Hepatocyte (in vitro differentiated cells): ENCODE data around the gene RND1. TPM values are rescaled to one million over a fixed set of nuclear protein-coding genes. Genes with fewer than 3 reads are reported as not detected.
"Not testable (repeated sequence)": the region's sequence is repeated elsewhere in the genome, so short reads cannot be mapped to it uniquely, and the experiment has no call there.

Experiments used
- DNase-seq: peaks from one replicate; pipeline ENCODE4 v3.0.0-alpha.2; 2016; ENCODE audit warnings: low spot score
- H2AFZ ChIP-seq: fragments of 200-600 bp; sonication (generic); 2 replicates; pipeline ENCODE4 v1.6.0; 2016; ENCODE audit warnings: antibody characterized with exemption, mild to moderate bottlenecking
- H3K27ac ChIP-seq: fragments of 200-600 bp; sonication (generic); 2 replicates; pipeline ENCODE4 v1.5.1; 2016; ENCODE audit warnings: mild to moderate bottlenecking
- H3K27me3 ChIP-seq: fragments of 200-600 bp; sonication (generic); 2 replicates; pipeline ENCODE4 v1.6.1; 2016
- H3K36me3 ChIP-seq: fragments of 200-600 bp; sonication (generic); replicated peaks from 2 replicates; pipeline ENCODE4 v1.5.1; 2016; ENCODE audit warnings: low read depth; ENCODE audit not compliant: insufficient read depth
- H3K4me1 ChIP-seq: fragments of 200-600 bp; sonication (generic); 2 replicates; pipeline ENCODE4 v1.5.1; 2016; ENCODE audit warnings: mild to moderate bottlenecking, moderate library complexity; ENCODE audit not compliant: insufficient read depth
- H3K4me2 ChIP-seq: fragments of 200-600 bp; sonication (generic); 2 replicates; pipeline ENCODE4 v1.6.0; 2016
- H3K4me3 ChIP-seq: fragments of 200-600 bp; sonication (generic); 2 replicates; pipeline ENCODE4 v1.5.1; 2016; ENCODE audit warnings: mild to moderate bottlenecking
- H3K79me2 ChIP-seq: fragments of 200-600 bp; sonication (generic); 2 replicates; pipeline ENCODE4 v1.6.0; 2017; ENCODE audit warnings: mild to moderate bottlenecking
- H3K9me2 ChIP-seq: fragments of 200-600 bp; sonication (generic); replicated peaks from 2 replicates; pipeline ENCODE4 v1.6.0; 2017; ENCODE audit warnings: mild to moderate bottlenecking; ENCODE audit not compliant: insufficient read depth
- H3K9me3 ChIP-seq: fragments of 200-600 bp; sonication (generic); 2 replicates; pipeline ENCODE4 v1.5.1; 2016; ENCODE audit warnings: low read depth, mild to moderate bottlenecking
- H4K20me1 ChIP-seq: fragments of 200-600 bp; sonication (generic); 2 replicates; pipeline ENCODE4 v1.6.0; 2016; ENCODE audit warnings: mild to moderate bottlenecking; ENCODE audit not compliant: insufficient read depth, poor library complexity, severe bottlenecking
- EZH2 ChIP-seq: fragments of 200-600 bp; sonication (generic); IDR thresholded peaks from 2 replicates; pipeline ENCODE4 v1.6.1; 2016; ENCODE audit warnings: antibody characterized with exemption, mild to moderate bottlenecking, borderline replicate concordance
- EZH2phosphoT487 ChIP-seq: fragments of 200-600 bp; sonication (generic); IDR thresholded peaks from one replicate; pipeline ENCODE4 v1.6.1; 2018; ENCODE audit warnings: antibody characterized with exemption, mild to moderate bottlenecking, low read depth, moderate library complexity; ENCODE audit not compliant: unreplicated experiment, severe bottlenecking
- WGBS: methylation state at CpG from one replicate; pipeline ENCODE4 v1.1.6; 2016; ENCODE audit warnings: low lambda C conversion rate; ENCODE audit errors: missing lambda C conversion rate; 5-methylcytosine and 5-hydroxymethylcytosine counted together
- polyA plus RNA-seq: library from polyadenylated mRNA; unstranded; fragments of >200 nt; fragmentation: Nextera tagmentation; extraction: Ambion mirVana; gene quantifications from 2 replicates; pipeline ENCODE4 v1.2.1, GENCODE V29; 2016
- total RNA-seq: library from RNA; depleted of rRNA; stranded (reverse); fragments of >200 nt; gene quantifications from 2 replicates; pipeline ENCODE4 v1.2.3, GENCODE V29; 2014
- TF ChIP-seq, protein P1 (sequence below): fragments of 200-600 bp; sonication (generic); IDR thresholded peaks from 2 replicates; pipeline ENCODE4 v1.5.1; 2016; ENCODE audit warnings: antibody characterized with exemption, mild to moderate bottlenecking; ENCODE audit not compliant: poor library complexity

RND1 gene
- total and polyA plus RNA-seq, 2 experiments from 2014 or later: 39.1 to 78.5 TPM

DNA sequence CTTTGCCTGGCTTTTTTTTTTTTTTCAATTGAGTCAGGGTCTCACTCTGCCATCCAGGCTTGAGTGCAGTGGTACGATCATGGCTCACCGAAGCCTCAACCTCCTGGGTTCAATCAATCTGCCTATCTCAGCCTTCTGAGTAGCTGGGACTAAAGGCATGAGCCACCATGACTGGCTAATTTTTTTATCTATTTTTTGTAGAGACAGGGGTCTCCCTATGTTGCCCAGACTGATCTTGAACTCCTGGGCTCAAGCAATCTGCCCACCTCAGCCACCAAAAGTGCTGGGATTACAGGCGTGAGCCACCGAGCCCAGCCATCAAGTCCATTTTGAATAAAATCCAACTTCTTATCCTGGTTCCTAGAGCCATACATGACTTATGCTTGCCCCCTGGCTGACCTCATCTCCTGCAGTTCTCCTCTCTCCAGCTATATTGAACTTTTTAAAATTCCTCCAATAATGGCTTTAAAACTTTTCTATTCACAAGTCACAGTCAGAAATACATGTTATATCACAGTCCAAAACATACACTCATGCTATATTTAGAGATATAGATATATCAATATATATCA, 10.4 kb upstream of the RND1 start:
- WGBS: 65% methylated on average over 4 of the region's 4 CpGs
- Histone ChIP-seq H3K27me3 (no peaks in the 10 kb centered on the region), H3K79me2 (no peaks in the 10 kb centered on the region), H2AFZ (no peak overlapping the region), H3K36me3 (no peaks in the 10 kb centered on the region), H3K4me3 (no peak overlapping the region), H3K9me2 (no peaks in the 10 kb centered on the region), H3K9me3 (no peaks in the 10 kb centered on the region), H3K4me1 (no peaks in the 10 kb centered on the region), H3K27ac (no peak overlapping the region), H4K20me1 (no peaks in the 10 kb centered on the region), H3K4me2 (no peak overlapping the region)
- TF ChIP-seq EZH2 (no peak), EZH2phosphoT487 (no peak)
- TF ChIP-seq, protein P1, sequence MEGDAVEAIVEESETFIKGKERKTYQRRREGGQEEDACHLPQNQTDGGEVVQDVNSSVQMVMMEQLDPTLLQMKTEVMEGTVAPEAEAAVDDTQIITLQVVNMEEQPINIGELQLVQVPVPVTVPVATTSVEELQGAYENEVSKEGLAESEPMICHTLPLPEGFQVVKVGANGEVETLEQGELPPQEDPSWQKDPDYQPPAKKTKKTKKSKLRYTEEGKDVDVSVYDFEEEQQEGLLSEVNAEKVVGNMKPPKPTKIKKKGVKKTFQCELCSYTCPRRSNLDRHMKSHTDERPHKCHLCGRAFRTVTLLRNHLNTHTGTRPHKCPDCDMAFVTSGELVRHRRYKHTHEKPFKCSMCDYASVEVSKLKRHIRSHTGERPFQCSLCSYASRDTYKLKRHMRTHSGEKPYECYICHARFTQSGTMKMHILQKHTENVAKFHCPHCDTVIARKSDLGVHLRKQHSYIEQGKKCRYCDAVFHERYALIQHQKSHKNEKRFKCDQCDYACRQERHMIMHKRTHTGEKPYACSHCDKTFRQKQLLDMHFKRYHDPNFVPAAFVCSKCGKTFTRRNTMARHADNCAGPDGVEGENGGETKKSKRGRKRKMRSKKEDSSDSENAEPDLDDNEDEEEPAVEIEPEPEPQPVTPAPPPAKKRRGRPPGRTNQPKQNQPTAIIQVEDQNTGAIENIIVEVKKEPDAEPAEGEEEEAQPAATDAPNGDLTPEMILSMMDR: no peak
- DNase-seq: no peak

DNA sequence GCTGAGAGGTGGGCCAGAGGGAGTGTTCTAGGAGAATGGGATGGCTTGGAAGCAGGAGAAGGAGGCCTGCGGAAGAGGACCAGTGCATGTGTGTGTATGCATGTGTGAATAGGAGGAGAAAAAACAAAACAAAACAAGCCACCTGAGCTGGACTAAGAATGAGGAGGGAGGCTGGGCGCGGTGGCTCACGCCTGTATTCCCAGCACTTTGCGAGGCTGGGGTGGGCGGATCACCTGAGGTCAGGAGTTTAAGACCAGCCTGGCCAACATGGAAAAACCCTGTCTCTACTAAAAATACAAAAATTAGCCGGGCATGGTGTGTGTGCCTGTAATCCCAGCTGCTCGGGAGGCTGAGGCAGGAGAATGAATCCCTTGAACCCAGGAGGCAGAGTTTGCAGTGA, 7.9 kb upstream of the RND1 start:
- not testable (repeated sequence) for H4K20me1 ChIP-seq, H3K36me3 ChIP-seq, H3K79me2 ChIP-seq, H3K27ac ChIP-seq, H3K9me2 ChIP-seq, H3K27me3 ChIP-seq, H3K4me2 ChIP-seq, H2AFZ ChIP-seq, H3K4me1 ChIP-seq, DNase-seq, H3K9me3 ChIP-seq, H3K4me3 ChIP-seq
- WGBS: 88% methylated on average over 8 of the region's 8 CpGs

DNA sequence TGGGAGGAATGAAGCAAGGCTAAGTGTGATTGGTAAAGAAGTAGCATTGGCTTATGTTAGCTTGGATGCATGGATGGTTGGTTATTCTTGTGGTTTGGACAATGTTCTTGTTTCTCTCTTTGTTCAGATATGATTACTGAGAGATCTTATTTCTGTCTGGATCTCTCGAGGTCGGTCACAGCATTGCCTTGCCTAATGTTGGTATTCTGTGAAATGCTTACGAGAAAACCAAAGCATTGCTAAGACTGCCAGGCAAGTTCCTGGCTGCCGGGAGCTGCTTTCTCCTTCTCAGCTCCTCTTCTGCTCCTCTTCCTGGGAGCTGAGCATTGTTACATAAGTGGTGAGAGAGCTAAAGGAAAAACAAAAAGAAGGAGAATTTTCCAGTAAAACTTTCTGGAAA, 7.4 kb upstream of the RND1 start:
- no peak for DNase-seq
- Histone ChIP-seq H3K4me3 (no peak overlapping the region), H3K9me3 (no peaks in the 10 kb centered on the region), H2AFZ (no peak overlapping the region), H3K4me1 (no peaks in the 10 kb centered on the region), H3K27ac (no peak overlapping the region), H3K36me3 (no peaks in the 10 kb centered on the region), H3K4me2 (no peak overlapping the region), H3K9me2 (no peaks in the 10 kb centered on the region), H4K20me1 (no peaks in the 10 kb centered on the region), H3K27me3 (no peaks in the 10 kb centered on the region), H3K79me2 (no peaks in the 10 kb centered on the region)
- TF ChIP-seq EZH2: no peak
- TF ChIP-seq EZH2phosphoT487: no peak
- TF ChIP-seq, protein P1: no peak
- 91% methylated on average over 4 of the region's 4 CpGs for WGBS

DNA sequence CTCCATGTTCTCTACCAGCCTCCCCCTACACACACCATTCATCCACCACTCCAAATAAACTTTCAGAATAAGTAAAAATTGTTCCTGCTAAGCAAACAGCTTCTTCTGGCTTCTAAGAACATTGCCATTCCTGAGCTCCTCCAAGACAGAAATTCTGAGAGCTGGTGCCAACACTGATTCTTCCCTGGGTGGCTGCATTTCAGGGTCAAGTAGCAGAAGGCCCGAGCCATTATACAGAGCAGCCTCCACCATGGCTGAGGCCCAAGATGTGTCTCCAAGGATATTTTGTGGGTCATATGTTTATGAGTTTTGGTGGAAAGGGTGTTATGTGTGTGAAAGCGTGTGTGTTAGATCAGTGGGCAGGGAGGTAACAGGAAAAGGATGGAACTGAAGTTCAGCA, 3.5 kb upstream of the RND1 start:
- 91% methylated on average over 2 of the region's 2 CpGs for WGBS
- Histone ChIP-seq H4K20me1 (peaks cover 2% of the 10 kb centered on the region), H2AFZ (no peak overlapping the region), H3K9me2 (no peaks in the 10 kb centered on the region), H3K4me1 (no peaks in the 10 kb centered on the region), H3K36me3 (no peaks in the 10 kb centered on the region), H3K4me2 (no peak overlapping the region), H3K27me3 (no peaks in the 10 kb centered on the region), H3K9me3 (no peaks in the 10 kb centered on the region), H3K4me3 (no peak overlapping the region), H3K27ac (no peak overlapping the region), H3K79me2 (peaks cover 8% of the 10 kb centered on the region)
- TF ChIP-seq, protein P1: no peak
- TF ChIP-seq EZH2 (no peak), EZH2phosphoT487 (no peak)
- no peak for DNase-seq
